ENCODE data around the gene GALNT18. TPM values are rescaled to one million over a fixed set of nuclear protein-coding genes. Genes with fewer than 3 reads are reported as not detected.

The GALNT18 gene
- total RNA-seq, 1 experiment from 2014 or later: 1.7 TPM

DNA sequence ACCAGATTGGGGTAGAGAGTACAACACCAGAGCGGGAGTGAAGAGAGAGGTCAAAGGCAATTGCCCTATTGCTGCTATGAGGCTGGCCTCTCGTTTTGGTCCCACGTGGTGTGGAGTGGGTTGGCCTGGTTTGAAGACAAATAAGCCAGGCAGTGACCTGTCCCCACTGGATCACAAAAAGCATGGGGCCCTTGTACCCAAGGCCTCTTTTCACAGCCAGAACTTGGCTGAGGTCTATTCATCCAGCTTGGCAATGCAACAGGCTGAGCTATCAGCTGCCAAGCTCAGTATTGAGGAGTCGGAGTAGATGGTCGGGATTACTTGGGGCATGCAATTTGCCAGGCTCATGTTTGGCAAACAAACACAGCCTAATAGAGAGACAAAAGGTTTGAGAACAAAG, 19.2 kb upstream of the GALNT18 start:
- H3K9me3 Mint-ChIP-seq: peaks cover 6 to 13% of the 10 kb centered on the region in 2 experiments; a peak in 4 of 5 replicates
- no peak overlapping the region for H3K18ac ChIP-seq (ENCODE audit: insufficient read length, low read depth, low read length)
- no peak overlapping the region for H2BK5ac ChIP-seq (ENCODE audit: insufficient read length, low read length)
- H3K23me2 ChIP-seq (ENCODE audit: insufficient read length, low read depth, low read length, poor library complexity, severe bottlenecking): no peaks in the 10 kb centered on the region
- H4K91ac ChIP-seq (ENCODE audit: insufficient read length, low read depth, low read length): no peak overlapping the region
- no peaks in the 10 kb centered on the region for H3K4me1 ChIP-seq (ENCODE audit: insufficient read depth, low read length)
- no peak overlapping the region for H3K4me2 ChIP-seq (ENCODE audit: insufficient read depth, insufficient read length, low read length)
- H4K8ac ChIP-seq (replicated peaks; ENCODE audit: insufficient read length, low read depth, low read length): no peak overlapping the region
- H3K23ac ChIP-seq (ENCODE audit: insufficient read length, low read depth, low read length): no peak overlapping the region
- no peak overlapping the region for H2AK5ac ChIP-seq (ENCODE audit: insufficient read length, low read length)
- H3K9me3 ChIP-seq (ENCODE audit: control insufficient read depth, low read depth, low read length): no peaks in the 10 kb centered on the region
- H3K27me3 Mint-ChIP-seq (ENCODE audit: low read depth): peaks cover 10% of the 10 kb centered on the region
- no peaks in the 10 kb centered on the region; a peak in 2 of 7 replicates for H3K36me3 Mint-ChIP-seq (ENCODE audit: insufficient read depth in 1 of 3, low read depth in 3 of 3)
- no peak overlapping the region for H3K27ac ChIP-seq (ENCODE audit: insufficient read length, low read depth, low read length)
- no peak overlapping the region for H3K14ac ChIP-seq (ENCODE audit: insufficient read depth, low read length)
- no peak overlapping the region for H3K27ac Mint-ChIP-seq
- H3K4ac ChIP-seq (ENCODE audit: low read depth, low read length): no peak overlapping the region
- H3K4me1 Mint-ChIP-seq: peaks cover 3 to 6% of the 10 kb centered on the region in 2 experiments; a peak in 3 of 4 replicates
- no peak overlapping the region for H3K9ac ChIP-seq (ENCODE audit: extremely low read depth, insufficient read length, low read length)
- H4K20me1 ChIP-seq (ENCODE audit: control insufficient read depth, insufficient read depth, insufficient read length): no peaks in the 10 kb centered on the region
- H2BK15ac ChIP-seq (ENCODE audit: low read depth, low read length): no peak overlapping the region
- no peak overlapping the region for H3K4me3 Mint-ChIP-seq
- no peak overlapping the region for H2AFZ ChIP-seq (ENCODE audit: low read length)
- no peaks in the 10 kb centered on the region for H3K79me1 ChIP-seq (ENCODE audit: insufficient read depth, low read depth, low read length, poor library complexity, severe bottlenecking)
- H3K79me2 ChIP-seq (ENCODE audit: insufficient read depth, low read length): no peaks in the 10 kb centered on the region
- no peak overlapping the region for H2BK20ac ChIP-seq (ENCODE audit: low read depth, low read length, poor library complexity, severe bottlenecking)
- WGBS (ENCODE audit: extremely low coverage, insufficient read length, low lambda C conversion rate): no CpG with 5 or more reads among the region's 5 CpGs
- no peak overlapping the region for H4K5ac ChIP-seq (ENCODE audit: insufficient read length, low read depth, low read length)
- H3T11ph ChIP-seq (ENCODE audit: low read length): no peak overlapping the region
- H3K56ac ChIP-seq (ENCODE audit: insufficient read length, low read depth, low read length): no peak overlapping the region
- TF ChIP-seq CTCF (conservative IDR thresholded peaks at IDR 0.05): no peak
- DNase-seq: no peak
- H2BK12ac ChIP-seq (ENCODE audit: insufficient read length, low read depth, low read length): no peak overlapping the region
- H2BK120ac ChIP-seq (ENCODE audit: low read depth, low read length, poor library complexity, severe bottlenecking): no peak overlapping the region
- H3K27me3 ChIP-seq (ENCODE audit: insufficient read depth, low read length): no peaks in the 10 kb centered on the region
